Suppressor macrophage (primary cell): ENCODE data around the gene KIR3DL3.
"Not testable (repeated sequence)": the region's sequence is repeated elsewhere in the genome, so short reads cannot be mapped to it uniquely, and the experiment has no call there.

ENCODE experiments used
- DNase-seq, 4 experiments: peaks; one replicate each; pipeline ENCODE4 v3.0.0-alpha.2; 2020 to 2022

KIR3DL3 gene

DNA sequence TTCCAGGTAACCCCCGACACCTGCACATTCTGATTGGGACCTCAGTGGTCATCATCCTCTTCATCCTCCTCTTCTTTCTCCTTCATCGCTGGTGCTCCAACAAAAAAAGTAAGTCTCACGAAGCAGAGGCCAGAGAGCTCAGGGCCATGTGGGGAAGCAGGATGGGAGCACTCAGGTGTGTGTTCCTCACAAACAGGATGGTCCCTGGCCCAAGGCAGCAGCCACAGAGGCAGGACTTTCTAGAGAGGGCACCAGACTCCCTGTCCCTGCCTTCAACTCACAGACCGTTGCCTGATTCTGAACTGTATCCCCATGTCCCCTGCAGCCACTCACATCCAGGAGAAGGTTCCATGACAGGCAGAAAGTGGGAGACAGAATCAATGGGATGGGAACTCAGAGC is 58.7 kb downstream of the KIR3DL3 start:
- DNase-seq: not testable (repeated sequence)
